ENCODE results near the gene PTPRN2.

- no peak for TF ChIP-seq CTCF (IDR thresholded peaks at IDR 0.05)
- no peak for TF ChIP-seq POLR2A (IDR thresholded peaks at IDR 0.05)
Measured at GRCh38 chr7:158303121-158303520, 284.5 kb downstream of the PTPRN2 start.
